Left hindlimb (tissue), 1 donor: ENCODE data around the gene ECHDC1.
A peak's percentile ranks its signal among the peaks of the same experiment; 100 is the strongest.
"Not testable (repeated sequence)": the region's sequence is repeated elsewhere in the genome, so short reads cannot be mapped to it uniquely, and the experiment has no call there.

Source experiments
- DNase-seq: peaks from one replicate; pipeline ENCODE4 v3.0.0-alpha.2; 2018

ECHDC1 gene

DNA sequence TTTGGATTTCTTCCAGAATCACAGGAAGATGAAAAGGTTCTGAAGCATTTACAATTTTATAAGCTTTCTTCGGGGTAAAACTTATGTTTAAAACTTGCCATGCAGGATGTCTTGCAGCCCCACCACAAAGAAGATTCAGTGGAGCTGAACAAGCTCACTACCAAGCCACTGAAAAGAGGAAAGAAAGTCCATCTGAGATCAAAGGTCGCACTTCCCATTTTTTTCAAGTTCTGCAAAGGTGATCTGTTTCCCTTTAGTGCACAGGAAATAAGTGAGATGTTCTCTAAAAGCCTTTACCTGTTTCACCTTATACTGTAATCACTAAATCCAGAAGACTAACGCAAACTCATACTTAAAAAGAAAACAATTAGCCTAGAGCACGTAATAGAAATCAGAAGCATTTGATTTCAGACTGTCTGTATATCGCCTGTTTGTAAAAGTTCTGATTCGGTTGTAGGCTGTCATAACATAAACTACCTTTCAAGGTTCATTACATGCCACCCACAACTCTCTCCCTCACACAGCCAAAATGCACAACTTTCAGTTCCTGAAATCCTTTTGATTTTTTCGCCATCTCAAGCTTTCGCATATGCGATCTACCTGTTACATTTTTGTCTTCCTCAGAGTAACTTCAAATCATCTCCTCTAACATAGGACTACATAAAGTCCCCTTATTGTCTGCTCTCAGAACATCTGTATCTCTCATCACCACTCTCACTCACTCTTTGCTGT is 1.8 kb downstream of the ECHDC1 start:
- DNase-seq = no peak

DNA sequence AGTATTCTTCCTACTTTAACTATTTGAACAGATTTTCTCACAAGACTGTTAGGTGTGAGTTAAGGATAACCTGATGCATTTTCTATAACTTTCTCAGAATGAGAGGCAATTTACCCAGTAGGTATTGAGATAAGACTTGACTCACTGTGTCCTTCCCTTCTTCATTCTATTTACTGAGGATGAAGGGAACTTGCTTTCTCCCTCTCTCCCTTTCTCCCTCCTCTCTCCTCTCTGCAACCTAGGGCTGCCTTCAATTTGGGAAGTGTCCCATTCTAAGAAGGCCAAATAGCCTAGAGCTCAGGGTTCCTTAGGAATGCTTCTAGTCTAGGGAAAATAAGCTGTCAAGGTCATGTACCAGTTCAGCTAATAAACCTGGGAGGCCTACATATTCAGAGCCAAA is 3.2 kb downstream of the ECHDC1 start:
- no peak for DNase-seq

DNA sequence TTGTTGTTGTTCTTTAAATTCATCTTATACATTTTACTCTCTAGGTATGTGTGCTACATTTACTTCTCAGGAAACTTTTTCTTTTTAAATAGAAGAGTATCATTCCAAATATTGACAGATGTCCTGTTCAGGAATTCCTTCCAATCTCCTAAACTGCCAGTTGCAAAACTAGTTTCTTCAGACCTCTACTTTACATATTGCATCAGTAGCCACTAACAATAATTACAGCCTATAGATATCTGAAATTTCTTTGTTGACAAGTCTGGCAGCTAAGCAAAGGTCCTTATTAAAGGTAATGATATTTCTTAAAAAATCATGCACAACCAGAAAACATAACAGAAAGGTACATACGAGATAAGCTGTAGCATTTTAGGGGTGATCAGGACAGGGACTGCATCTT is 4.5 kb downstream of the ECHDC1 start:
- no peak for DNase-seq

DNA sequence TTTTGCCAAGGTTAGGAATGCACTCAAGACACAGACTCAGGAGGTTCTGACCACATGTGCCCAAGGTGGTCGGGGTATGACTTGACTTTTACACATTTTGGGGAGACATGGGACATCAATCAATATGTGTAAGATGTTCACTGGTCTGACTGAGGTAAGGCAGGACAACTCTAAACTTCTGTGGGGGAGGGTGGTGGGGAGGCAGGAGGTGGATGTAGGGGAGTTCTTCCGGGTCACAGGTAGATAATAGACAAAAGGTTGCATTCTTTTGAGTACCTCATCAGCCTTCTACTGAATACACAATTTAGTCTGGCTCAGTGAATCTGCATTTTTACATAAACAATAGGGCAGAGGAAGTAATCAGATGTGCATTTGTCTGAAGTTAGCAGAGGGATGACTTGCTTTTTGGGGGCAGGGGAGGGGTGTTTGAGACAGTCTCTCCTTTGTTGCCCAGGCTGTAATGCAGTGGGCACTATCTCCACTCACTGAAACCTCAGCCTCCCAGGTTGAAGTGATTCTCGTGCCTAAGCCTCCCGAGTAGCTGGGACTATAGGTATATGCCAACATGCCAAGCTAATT is 10.9 kb downstream of the ECHDC1 start:
- DNase-seq = no peak

DNA sequence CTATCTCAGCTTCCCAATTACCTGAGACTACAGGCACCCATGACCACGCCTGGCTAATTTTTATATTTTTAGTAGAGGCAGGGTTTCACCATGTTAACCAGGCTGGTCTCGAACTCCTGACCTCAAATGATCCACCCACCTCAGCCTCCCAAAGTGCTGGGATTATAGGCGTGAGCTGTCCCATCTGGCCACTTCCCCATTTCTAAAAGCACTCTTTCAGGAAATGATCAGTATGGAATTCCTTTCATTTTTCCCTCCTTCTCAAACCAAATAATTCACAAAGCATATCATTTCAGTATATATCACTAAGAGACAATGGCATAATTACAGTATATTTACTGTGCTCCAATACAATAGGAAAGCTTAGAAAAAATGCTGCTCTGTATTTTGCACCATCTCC is 12.2 kb downstream of the ECHDC1 start:
- not testable (repeated sequence) for DNase-seq

DNA sequence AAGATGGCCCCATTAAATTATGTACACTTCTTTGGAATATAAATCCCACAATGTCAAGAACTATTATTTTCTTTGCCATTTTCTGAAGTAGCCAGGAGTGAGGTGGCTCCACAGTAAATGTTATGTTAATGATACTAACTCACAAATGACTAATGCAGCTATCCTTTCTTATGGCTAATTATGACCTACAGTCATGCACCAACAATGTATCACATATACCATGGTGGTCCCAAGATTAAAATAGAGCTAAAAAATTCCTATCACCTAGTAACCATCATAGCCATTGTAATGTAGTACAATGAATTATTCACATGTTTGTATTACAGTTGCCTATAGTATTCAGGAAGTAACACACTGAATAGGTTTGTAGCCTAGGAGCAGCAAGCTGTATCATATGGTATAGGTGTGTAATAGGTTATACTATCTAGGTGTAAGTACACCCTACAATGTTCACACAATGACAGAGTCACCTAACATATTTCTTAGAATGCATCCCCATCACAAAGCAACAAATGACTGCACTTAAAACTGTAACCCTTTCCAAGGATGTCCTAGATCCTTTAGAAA is 15.3 kb downstream of the ECHDC1 start:
- DNase-seq = no peak

DNA sequence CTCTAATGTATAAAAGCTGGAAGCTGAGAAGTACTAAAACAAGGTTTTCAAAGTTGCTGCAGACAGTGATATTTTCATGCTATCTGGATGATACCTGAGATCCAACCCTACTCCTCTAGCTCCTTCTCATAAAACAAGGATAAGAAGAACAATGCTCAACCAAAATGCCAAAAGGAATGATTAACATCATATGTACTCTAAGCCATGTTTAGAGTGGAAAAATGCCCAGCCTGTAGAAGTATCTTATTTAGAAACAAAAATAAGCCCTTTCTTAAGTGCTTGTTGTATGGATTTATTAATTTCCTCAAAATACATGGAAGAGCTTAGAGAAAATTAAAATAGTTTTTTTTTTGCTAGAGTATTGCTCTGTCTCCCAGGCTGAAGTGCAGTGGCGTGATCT is 23.7 kb downstream of the ECHDC1 start:
- DNase-seq = no peak

DNA sequence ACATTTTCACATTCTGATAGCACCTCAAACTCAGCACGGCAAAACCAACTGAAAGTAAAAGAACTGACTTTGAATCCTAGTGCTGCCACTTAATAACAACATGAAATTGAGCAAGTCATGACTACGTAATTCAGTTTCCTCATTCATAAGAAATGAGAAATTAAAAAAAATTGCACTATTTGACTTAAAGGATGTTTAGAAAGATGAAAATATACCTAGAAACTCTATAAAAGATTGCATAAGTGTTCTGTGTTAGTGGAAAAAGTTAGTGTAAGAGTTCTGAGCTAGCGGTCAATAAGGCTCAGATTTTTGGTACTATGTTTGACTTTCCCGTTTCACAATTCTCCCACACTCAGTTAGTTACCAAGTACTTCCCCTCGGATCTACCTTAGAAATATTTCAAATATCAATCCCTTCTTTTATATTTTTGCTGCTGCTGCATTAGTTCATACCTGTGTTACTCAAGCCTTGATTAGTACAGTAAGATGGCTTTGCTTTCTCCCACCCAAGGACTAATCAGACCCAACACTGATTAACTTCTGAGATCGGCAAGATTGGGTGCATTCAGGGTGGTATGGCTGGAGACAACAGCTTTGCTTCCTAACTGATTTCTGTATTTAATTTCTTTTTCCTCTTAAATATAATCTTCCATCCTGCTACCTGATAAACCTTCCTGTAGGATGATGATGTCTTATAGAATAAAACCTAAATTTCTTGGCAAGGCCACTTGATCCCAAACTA is 25.9 kb downstream of the ECHDC1 start:
- no peak for DNase-seq

DNA sequence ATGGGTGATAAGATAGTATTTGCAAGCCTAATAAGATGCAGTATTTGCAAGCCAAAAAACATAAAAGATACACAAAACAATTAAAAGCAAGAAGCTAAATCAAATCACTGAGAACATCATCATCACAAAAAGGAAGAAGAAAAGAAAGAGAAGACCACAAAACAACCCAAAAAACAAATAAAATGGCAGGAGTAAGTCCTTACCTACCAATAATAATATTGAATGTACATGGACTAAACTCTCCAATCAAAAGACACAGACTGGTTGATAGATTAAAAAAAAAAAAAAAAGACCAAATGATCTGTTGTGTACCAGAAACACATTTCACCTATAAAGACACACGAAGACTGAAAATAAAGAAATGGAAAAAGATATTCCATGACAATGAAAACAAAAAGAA is 37.7 kb downstream of the ECHDC1 start:
- no peak for DNase-seq

DNA sequence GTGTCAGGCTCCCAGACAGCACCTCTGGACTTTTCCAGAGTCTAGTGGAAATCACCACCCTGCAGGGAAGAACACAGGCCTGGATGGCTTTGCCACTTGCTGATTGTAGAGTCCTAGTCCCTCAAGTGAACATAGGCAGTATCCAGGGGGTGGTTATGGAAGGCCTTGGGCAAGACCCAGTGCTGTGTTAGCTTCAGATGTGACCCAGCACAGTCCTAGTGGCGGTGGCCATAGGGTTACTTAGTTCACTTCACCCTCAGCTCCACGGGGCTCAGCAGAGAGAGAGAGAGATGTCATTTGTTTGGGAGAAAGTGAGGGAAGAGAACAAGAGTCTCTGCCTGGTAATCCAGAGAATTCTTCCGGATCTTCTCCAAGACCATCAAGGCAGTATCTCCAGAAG is 39.5 kb downstream of the ECHDC1 start:
- DNase-seq = no peak

DNA sequence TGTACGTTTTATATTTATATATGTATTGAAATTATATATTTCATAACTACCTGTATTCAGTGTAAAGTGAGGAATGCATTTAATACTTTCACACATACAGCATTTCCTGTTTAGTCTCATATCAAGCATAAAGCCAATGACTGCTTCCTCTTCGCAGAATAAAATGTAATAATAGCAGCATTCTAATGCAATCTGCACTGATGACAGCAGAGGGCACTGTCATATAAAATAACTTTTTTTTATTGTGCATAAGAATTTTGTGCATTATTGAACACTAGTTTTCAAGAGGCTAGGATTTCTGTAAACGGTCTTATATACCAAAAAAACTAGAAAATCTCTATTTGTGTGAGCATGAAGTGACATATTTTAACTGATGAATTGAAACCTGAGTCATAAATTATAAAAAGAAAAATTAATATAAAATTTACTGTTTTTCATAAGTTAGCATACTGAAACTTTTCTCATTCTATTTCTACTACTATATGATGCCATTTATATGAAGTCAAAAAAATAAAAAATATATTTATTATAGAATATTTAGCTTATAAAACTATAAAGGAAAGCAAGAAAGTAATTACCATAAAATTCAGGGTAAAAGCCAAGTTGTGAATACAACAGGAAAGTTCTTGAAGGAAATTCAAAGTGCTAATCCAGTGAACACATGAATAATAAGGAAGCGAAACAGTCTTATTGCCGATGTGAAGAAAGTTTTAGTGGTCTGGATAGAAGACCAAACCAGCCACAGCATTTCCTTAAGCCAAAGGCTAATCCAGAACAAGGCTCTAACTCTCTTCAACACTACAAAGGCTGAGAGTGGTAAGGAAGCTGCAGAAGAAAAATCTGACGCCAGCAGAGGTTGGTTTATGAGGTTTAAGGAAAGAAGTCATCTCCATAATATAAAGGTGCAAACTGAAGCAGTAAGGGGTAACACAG is 40.4 kb downstream of the ECHDC1 start:
- DNase-seq = no peak

DNA sequence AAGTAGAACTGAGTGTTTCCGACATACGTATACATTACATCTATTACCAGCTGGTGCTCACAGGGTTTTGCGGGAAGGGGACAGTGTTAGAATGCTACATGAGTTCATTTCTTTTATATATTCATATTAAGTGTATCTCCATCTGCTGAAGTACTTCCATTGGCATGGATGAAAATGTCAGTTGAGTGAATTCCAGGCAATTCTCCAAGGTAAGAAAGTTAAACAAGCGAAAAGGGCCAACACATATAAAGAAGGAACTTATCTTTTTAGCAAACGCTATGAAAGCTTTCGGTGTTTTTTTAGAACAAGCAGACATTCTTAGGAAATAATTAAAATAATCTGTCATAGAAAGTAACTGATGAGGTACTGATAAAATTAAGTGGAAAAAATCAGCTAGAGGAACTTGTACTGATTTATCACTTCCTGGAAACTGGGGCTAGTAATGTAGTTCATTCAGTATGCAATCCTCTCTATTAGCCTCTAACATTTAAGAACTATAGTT is 42.2 kb downstream of the ECHDC1 start:
- no peak for DNase-seq

DNA sequence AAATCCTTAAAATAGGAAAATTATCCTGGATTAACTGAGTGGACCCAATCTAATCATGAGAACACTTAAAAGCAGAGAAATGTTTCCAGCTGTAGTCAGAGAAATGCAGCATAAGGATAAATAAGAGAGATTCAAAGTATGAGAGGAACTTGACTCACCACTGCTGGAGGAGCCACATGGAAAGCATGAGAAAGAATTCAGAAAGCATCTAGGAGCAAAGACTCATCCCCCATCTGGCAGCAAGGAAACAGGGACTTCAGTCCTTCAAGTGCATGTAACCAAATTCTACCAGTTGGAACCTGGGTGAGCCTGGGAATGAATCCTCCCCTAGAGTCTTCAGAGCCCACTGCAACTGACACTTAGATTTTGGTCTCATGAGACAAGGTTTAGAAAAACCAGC is 43.0 kb downstream of the ECHDC1 start:
- DNase-seq = peak; percentile 36

DNA sequence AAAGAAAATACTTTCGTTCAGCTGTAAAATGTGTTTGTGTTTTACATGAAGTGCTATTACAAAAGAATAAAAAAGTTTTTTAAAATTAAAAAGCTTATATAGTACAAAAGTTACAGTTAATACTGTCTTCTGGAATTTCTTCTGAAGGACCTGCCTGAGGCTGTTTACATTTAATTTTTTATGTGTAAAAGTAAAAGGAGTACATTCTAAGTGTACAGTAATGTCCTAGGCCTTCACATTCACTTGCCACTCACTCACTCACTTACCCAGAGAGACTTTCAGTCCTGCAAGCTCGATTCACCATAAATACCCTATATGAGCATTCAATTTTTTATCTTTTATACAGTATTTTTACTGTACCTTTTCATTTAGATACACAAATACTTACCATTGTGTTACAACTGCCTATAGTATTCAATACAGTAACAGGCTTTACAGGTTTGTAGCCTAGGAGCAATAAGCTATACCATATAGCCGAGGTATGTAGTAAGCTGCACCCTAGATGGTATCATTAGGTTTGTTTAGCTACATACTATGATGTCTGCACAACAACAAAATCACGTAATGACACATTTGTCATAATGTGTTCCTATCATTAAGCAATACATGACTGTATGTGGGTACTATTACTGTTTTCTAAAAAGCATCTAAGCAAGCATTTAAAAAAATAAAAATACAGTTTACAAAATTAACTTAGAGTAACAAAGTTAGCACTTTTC is 43.7 kb downstream of the ECHDC1 start:
- no peak for DNase-seq

DNA sequence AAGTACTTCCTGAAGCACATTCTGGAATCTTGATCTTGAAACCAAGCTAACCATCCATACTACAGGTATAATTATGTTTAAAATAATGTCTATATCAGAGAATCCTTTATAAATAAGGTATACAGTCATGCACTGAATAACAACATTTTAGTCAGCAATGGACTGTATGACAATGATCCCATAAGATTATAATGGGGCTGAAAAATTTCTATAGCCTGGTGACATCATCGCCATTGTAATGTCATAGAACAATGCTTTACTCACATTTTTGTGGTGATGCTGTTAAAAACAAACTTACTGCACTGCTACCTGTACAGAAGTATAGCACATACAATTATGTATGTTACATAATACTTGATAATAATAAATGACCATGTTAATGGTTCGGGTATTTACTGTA is 44.9 kb downstream of the ECHDC1 start:
- no peak for DNase-seq

DNA sequence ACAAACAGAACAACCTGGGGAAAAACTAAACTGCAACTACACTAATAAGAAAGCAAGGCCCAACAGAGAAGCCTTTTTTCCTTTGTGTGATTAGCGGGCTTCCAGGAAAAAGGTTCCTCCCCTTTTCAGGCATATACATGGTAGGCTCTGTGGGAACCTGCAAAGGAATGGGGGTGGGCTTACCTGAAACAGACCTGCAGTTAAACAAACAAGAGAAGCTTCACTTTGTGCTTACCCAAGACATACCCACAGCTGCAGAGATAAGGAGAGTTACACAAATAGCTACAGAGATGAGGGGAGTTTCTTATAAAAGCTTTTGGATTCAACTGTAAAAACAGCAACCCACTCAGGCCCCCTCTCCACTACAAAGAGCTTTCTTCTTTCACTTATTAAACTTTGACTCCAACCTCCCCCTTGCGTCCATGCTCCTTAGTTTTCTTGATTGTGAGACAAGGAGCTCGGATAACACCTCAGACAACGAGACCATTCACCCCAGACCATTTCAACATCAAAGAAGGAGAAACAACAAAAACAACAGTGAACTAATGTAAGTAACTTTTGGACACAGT is 45.8 kb downstream of the ECHDC1 start:
- no peak for DNase-seq

DNA sequence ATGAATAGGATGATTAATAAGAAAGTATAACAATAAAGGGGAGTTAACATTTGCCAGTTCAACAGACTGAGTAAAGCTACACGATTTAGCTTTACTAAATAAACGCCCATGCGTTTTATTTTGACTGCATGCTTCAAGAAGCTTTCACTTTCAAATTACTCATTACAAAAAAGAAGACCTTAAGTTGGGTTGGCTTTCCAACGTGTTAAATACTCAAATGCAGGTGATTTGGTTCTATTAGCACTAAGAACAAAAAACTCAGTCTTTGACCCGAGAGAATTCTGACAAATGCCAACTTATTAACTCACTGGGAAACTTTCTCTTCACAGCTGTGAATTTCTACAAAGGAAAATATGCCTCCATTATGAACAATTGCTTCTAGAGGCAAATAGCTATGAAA is 51.9 kb downstream of the ECHDC1 start:
- DNase-seq = no peak

DNA sequence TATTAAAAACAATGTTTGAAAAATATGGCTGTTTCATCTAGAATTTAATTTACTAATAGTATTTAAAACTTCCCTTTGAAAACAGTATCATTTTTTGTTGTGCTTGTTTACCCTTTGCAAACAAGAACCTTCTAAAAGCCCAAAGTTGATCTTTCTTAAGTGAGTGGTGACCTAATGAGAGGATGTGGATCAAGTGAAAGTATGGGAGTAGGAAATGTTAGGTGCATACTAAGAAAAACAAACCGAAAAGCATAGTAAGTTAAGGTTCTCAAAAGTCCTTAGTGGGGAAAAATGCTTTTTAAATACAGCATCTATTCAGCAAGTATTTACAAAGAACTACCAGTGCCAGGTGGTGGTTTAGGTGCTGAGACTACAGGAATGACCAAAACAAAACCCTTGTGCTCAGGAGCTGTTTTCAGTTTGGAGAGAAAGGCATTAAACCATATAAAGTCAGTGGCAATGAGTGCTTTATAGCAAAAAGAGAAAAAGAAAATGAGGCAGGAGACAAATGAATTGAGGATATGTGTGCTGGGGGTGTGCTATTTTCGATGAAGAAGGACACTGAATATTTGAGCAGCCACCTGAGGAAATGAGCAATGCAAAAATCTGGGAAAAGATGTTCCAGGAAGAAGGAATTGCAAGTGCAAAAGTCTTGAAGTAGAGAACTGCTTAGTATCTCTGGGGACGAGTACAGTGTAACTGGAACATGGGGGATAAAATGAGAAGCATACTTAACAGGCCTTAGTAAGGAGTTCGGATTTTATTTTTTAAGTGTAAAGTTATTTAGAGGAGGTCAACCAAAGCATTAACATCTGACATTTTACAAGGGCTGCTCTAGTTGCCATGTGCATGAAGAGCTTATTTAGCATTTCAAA is 52.8 kb downstream of the ECHDC1 start:
- no peak for DNase-seq

DNA sequence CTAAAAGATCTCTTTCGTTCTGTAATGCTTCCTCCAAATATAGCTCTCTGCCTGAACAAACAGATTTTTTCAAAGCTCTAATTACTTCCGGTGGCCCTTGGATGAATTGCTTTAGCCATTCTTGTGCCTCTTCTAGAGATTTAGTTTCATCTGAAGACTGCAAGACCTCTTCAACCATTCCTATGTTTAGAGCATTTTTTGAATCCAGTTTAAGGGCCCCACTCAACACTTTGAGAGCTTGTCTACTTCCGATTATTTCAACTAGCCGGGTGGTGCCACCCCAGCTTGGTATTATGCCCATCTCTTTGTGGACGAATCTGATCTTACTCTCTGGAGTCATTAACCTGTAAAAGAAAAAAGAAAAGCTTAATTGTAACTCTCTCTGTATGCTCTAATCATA is 53.5 kb downstream of the ECHDC1 start:
- no peak for DNase-seq

DNA sequence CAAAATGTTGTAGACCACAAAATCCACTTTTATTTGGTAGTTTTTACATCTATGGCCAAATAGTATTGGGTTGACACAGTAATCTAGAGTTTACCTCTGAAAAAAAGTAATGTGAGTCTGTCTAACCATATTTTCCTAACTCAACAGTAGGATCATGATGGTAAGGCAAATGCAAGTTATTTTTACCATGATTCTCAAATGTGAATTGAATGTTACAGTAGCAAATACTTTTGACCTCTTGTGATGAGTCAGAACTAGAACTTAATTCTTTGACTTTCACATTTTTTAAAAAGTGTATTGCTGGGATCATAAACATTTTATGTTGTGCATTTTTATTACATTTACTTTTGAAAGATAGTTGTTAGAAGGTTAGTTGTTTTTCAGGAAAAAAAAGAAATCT is 54.7 kb downstream of the ECHDC1 start:
- no peak for DNase-seq

DNA sequence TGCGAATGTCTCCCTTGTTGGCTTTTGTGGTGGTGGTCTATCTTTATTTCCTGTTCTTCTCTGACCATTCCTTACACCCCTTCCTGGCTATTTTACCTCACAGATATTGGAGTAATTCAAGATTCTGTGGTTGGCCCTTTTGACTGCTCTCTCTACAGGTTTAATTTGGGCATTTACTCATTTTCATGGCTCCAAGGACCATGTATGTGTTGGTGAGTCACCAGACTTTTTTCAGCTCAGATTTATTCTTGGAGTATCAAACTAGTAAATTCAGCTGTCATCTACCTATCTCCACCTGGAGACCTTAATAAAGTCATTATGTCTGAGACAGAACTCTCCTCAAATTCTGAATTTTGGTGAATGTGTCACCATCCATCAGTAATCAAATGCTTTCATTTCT is 61.2 kb downstream of the ECHDC1 start:
- DNase-seq = no peak
